ENCODE measurements around the gene HOATZ. TPM values are rescaled to one million over a fixed set of nuclear protein-coding genes. Genes with fewer than 3 reads are reported as not detected.

Gene HOATZ
- total RNA-seq (2016; rRNA removed; fragmentation: Illumina TruSeq; extraction: Trizol) (not detected in 2 replicates), polyA plus RNA-seq (2011; rRNA removed) (not detected in 2 replicates), polyA minus RNA-seq (2011; rRNA and poly(A)+ RNA removed; ENCODE audit: low replicate concordance) (not detected in 2 replicates), Bru-seq, nascent RNA (not detected), BruChase-seq, experiment 1, labeled RNA remaining after a 6-hour chase (not detected), BruChase-seq, experiment 2, labeled RNA remaining after a 2-hour chase (not detected)
- not detected in 2 replicates for total RNA-seq (2016; cell fraction: cytosol; rRNA removed; fragmentation: Illumina TruSeq; extraction: Trizol; ENCODE audit: low read depth)
- total RNA-seq (2016; cell fraction: insoluble cytoplasmic fraction; rRNA removed; fragmentation: Illumina TruSeq; extraction: Trizol), result not detected in 2 replicates
- total RNA-seq (2016; cell fraction: membrane; rRNA removed; fragmentation: Illumina TruSeq; extraction: Trizol), result not detected in 2 replicates
- total RNA-seq (2016; cell fraction: nucleus; rRNA removed; fragmentation: Illumina TruSeq; extraction: Trizol), result not detected in 2 replicates
- not detected in 2 replicates for polyA plus RNA-seq (2011; cell fraction: cytosol; rRNA removed)
- polyA plus RNA-seq (2011; cell fraction: nucleus; rRNA removed), result not detected in 2 replicates
- not detected in 2 replicates for polyA plus RNA-seq (2012)
- not detected in 2 replicates for polyA plus RNA-seq (2016; cell fraction: cytosol; fragmentation: Illumina TruSeq; extraction: Trizol; ENCODE audit: low read depth)
- not detected in 2 replicates for polyA plus RNA-seq (2016; cell fraction: insoluble cytoplasmic fraction; fragmentation: Illumina TruSeq; extraction: Trizol; ENCODE audit: low read depth)
- not detected in 2 replicates for polyA plus RNA-seq (2016; cell fraction: membrane; fragmentation: Illumina TruSeq; extraction: Trizol; ENCODE audit: low read depth)
- not detected in 2 replicates for polyA plus RNA-seq (2016; cell fraction: nucleus; fragmentation: Illumina TruSeq; extraction: Trizol; ENCODE audit: insufficient read depth, low read depth)
- polyA minus RNA-seq (2011; cell fraction: cytosol; rRNA and poly(A)+ RNA removed), result not detected in 2 replicates
- polyA minus RNA-seq (2011; cell fraction: nucleus; rRNA and poly(A)+ RNA removed), result not detected in 2 replicates
- long read RNA-seq, experiment 1, result 0 reads
- long read RNA-seq, experiment 2, result 0 reads

DNA sequence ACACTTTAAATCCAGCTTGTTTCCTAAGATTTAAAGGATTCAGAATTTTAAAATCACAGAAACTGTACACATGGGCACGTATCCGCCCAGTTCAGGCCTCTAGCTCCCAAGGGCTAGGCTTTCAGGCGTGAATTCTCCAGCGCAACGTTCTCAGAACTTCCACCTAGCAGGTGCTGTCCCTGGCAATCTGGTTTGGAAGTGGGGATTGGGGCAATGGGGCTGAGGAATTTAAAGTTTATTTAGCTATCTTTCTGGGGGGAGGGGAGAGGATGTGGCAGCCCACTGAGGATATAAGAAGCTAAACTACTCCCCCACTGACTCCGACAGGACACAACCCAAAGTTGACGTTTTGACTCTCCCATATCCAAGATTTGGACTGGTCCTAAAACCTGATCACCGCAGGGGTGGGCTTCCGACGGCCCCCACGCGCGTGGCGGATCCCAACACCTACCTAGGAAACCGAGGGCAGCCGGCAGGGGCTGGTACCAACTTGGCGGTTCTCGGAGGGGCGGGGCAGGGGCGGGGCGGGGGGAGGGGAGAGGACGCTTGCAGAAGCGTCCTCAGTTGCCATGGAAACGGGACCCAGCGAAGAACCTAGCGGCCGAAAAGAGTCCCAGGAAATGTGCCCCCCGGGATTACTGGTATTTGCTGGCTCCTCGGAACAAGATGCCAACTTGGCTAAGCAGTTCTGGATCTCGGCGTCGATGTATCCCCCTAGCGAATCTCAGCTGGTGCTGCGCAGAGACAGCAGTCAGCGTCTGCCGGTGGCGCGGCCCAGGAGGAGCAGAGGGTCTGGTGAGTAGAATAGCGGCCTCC is at the start of gene HOATZ:
TSS of gene HOATZ (plus strand) at position 563 of the 816 bp plus-strand sequence. CDS start at position 570, 7 bp downstream.
- no TSS peak for BruUV-seq (replicated peaks)
- Histone ChIP-seq H3K4me3 (replicated peaks in 1 of 3; ENCODE audit: insufficient read depth in 1 of 3, low read depth in 2 of 3, low read length in 3 of 3) (no peak within 1 kb of the TSS), H4K20me1 (ENCODE audit: insufficient read depth, low read length) (no peaks in the 10 kb centered on the region), H3K4me1 (ENCODE audit: insufficient read depth, low read length) (peaks cover 10% of the 10 kb centered on the region; the same call in 1 of the 2 replicates), H3K27ac (ENCODE audit: extremely low read length, insufficient read depth, low read length) (no peak within 1 kb of the TSS), H2AFZ (ENCODE audit: low read length) (no peak within 1 kb of the TSS), H3K9ac (ENCODE audit: insufficient read depth, low read depth, low read length) (no peak within 1 kb of the TSS), H3K4me2 (ENCODE audit: low read depth, low read length) (no peak within 1 kb of the TSS), H3K9me3 (ENCODE audit: low read length) (no peaks in the 10 kb centered on the region), H3K27me3 (ENCODE audit: control insufficient read depth in 1 of 2, insufficient read depth in 2 of 2, low read length in 2 of 2) (peaks cover 0 to 24% of the 10 kb centered on the region in 2 experiments; a peak in 4 of 5 replicates), H3K36me3 (replicated peaks in 1 of 2; ENCODE audit: control insufficient read depth in 1 of 2, insufficient read depth in 2 of 2, low read length in 2 of 2) (no peaks in the 10 kb centered on the region), H3K79me2 (ENCODE audit: insufficient read depth, low read length) (no peaks in the 10 kb centered on the region)
- ATAC-seq (no peak), DNase-seq (ENCODE audit: low spot score) (no peak), FAIRE-seq (no peak)
- CTCF ChIA-PET (ENCODE audit: low intra/inter-chr PET ratio, low total read pairs), result no interaction called here
- 73% methylated on average over 22 of the region's 39 CpGs for WGBS (ENCODE audit: low lambda C conversion rate)
- intact Hi-C loops (cut with micrococcal nuclease; ENCODE audit: unreplicated experiment) (no loop called here), in situ Hi-C loops (cut with HindIII; ENCODE audit: extremely low pct_ligation_motif_present, low pct_unique_long_range_greater_than_20kb) (no loop called here)
- POLR2A ChIA-PET, result no interaction called here
- TF ChIP-seq CBFB (CRISPR knock-in tag; IDR thresholded peaks at IDR 0.05), result no peak
- TF ChIP-seq NFIC (IDR thresholded peaks at IDR 0.05; ENCODE audit: low read length), result no peak
- TF ChIP-seq ZNF432 (CRISPR knock-in tag; IDR thresholded peaks at IDR 0.05; ENCODE audit: borderline replicate concordance), result no peak
- TF ChIP-seq, protein P1, sequence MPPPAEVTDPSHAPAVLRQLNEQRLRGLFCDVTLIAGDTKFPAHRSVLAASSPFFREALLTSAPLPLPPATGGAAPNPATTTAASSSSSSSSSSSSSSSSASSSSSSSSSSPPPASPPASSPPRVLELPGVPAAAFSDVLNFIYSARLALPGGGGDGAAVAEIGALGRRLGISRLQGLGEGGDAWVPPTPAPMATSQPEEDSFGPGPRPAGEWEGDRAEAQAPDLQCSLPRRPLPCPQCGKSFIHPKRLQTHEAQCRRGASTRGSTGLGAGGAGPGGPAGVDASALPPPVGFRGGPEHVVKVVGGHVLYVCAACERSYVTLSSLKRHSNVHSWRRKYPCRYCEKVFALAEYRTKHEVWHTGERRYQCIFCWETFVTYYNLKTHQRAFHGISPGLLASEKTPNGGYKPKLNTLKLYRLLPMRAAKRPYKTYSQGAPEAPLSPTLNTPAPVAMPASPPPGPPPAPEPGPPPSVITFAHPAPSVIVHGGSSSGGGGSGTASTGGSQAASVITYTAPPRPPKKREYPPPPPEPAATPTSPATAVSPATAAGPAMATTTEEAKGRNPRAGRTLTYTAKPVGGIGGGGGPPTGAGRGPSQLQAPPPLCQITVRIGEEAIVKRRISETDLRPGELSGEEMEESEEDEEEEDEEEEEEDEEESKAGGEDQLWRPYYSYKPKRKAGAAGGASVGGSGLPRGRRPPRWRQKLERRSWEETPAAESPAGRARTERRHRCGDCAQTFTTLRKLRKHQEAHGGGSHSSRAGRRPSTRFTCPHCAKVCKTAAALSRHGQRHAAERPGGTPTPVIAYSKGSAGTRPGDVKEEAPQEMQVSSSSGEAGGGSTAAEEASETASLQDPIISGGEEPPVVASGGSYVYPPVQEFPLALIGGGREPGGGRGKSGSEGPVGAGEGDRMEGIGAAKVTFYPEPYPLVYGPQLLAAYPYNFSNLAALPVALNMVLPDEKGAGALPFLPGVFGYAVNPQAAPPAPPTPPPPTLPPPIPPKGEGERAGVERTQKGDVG (CRISPR knock-in tag; IDR thresholded peaks at IDR 0.05; ENCODE audit: borderline replicate concordance), result no peak
- TF ChIP-seq, protein P2, sequence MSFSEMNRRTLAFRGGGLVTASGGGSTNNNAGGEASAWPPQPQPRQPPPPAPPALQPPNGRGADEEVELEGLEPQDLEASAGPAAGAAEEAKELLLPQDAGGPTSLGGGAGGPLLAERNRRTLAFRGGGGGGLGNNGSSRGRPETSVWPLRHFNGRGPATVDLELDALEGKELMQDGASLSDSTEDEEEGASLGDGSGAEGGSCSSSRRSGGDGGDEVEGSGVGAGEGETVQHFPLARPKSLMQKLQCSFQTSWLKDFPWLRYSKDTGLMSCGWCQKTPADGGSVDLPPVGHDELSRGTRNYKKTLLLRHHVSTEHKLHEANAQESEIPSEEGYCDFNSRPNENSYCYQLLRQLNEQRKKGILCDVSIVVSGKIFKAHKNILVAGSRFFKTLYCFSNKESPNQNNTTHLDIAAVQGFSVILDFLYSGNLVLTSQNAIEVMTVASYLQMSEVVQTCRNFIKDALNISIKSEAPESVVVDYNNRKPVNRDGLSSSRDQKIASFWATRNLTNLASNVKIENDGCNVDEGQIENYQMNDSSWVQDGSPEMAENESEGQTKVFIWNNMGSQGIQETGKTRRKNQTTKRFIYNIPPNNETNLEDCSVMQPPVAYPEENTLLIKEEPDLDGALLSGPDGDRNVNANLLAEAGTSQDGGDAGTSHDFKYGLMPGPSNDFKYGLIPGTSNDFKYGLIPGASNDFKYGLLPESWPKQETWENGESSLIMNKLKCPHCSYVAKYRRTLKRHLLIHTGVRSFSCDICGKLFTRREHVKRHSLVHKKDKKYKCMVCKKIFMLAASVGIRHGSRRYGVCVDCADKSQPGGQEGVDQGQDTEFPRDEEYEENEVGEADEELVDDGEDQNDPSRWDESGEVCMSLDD (CRISPR knock-in tag; IDR thresholded peaks at IDR 0.05; ENCODE audit: borderline replicate concordance), result no peak
- TF ChIP-seq SIX4 (CRISPR knock-in tag; IDR thresholded peaks at IDR 0.05), result no peak
- no peak for TF ChIP-seq ZNF597 (CRISPR knock-in tag; IDR thresholded peaks at IDR 0.05)
- no peak for TF ChIP-seq MIXL1 (CRISPR knock-in tag; IDR thresholded peaks at IDR 0.05)
- TF ChIP-seq TBL1XR1 (IDR thresholded peaks at IDR 0.05; ENCODE audit: borderline replicate concordance, low read length, partially characterized antibody), result no peak
- TF ChIP-seq ZSCAN21 (CRISPR knock-in tag; IDR thresholded peaks at IDR 0.05; ENCODE audit: borderline replicate concordance), result no peak
